ENCODE results near the gene CCL20.
"Not testable (repeated sequence)": the region's sequence is repeated elsewhere in the genome, so short reads cannot be mapped to it uniquely, and the experiment has no call there.

The CCL20 gene

DNA sequence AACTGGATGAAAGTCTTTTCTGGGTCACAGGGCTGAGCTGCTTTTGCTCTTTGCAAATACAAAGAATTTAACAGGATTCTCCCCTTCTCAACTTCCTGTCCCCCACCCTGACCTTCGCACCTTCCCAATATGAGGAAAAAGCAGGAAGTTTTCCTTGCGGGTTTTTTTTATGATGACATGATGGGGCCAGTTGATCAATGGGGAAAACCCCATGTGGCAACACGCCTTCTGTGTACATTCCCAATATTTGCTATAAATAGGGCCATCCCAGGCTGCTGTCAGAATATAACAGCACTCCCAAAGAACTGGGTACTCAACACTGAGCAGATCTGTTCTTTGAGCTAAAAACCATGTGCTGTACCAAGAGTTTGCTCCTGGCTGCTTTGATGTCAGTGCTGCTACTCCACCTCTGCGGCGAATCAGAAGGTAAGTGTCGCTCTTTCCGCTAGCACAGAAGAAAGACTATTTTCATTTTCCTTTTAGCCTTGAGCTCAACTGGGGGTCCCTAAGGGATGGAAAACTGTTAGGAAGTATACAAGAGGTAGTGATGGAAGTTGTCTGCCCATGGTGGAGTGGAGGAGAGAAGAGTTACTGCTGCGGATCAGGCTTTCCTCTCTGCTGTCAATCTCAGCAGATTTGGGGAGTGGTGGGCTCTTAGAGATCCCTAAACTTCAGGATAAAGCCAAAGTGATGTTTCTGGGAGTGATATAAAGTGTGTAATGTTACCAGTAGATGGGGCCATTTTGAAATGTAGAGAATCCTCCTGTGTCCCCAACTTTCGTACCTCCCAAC lies at the start of gene CCL20:
CCL20 (plus strand) TSS at position 281 of the 792 bp plus-strand sequence; CDS start at position 351, 70 bp downstream.
- no peak for DNase-seq (ENCODE audit: low read depth)

DNA sequence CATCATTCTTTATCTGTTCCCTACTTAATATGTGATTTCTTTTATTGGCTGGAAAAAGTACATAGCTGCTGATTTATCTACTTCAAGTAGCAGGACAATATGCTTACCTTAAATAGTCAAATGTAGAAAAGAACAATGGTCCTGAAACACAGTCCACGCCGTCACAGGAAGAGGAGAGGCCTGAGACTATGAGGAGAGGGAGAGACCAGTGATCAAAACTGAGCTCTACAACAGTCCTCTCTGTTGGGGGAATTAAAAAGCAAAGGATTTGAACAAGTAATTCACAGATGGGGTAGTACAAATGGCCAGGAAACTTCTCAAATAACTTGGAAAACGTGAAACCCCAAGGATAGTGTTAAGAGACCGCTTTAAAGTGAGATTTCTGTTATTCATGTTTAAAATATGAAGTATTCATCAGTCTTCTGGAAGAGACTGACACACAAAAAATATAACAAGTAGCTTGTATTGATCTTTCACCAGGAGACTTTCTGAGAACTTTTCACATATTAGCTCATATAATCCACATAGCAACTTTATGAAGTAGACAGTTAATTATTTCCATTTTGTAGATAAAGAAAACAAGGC lies 47.8 kb upstream of the CCL20 start:
- DNase-seq (ENCODE audit: low read depth), result no peak

DNA sequence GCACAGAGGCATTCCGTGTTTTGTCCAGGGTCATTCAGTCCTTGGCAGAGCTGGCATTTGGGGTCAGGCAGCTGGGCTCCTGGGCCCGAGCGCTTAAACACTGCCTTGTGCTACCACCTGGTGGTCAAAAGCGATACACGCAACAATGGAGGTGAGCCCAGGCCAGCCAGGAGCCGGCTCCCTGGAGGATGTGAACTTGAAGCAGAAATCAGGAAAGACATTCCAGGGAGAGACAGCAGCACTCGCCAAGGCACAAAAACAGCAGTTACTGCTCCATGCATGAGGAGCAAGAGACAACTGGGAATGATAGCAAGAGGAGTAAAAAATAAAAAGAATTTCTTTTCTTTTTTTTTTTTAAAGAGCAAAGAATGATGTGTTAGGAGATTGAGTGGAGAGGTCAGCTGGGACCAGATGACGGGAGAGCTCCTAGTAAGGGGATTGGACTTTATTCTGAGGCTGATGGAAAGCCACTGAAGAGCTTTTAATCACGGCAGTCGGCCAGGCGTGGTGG lies 47.2 kb upstream of the CCL20 start:
- DNase-seq (ENCODE audit: low read depth), result peak; percentile 27

GRCh38 chr2:227767830-227768229 lies 45.8 kb upstream of the CCL20 start:
- no peak for DNase-seq (ENCODE audit: low read depth)

DNA sequence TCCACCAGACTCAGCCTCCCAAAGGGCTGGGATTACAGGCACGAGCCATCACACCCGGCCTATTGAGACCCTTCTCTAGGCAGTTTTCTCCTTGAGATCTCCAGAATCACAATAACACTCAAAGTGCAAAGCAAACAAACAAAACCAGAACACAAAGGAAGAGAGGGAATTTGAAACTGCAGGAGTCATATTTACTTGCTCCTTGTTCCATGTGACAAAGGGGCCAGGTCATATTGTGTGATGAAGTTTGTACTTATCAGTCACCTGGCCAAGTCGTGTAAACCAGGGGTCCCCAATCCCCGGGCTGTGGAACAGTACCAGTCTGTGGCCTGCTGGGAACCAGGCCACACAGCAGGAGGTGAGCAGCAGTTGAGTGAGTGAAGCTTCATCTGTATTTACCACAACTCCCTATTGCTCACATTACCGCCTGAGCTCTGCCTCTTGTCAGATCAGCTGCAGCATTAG lies 41.4 kb upstream of the CCL20 start:
- DNase-seq (ENCODE audit: low read depth), result no peak

DNA sequence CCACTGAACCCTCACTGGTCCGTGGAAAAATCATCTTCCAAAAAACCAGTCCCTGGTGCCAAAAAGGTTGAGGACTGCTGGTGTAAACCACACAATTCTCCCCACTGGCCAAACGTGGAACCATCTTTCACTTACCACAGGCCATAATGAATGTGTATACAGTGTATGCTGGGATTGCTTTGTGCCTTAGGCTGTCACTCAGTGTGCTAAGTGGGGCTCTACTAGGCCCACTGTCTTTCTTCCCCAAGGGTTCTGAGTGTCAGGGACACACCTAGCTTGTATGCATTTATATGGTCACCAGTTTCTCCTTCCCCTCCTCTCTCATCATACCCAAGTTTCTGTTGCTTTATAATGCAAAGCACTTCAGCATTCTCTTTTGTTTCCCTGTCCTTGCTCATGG lies 40.7 kb upstream of the CCL20 start:
- no peak for DNase-seq (ENCODE audit: low read depth)

GRCh38 chr2:227774011-227774624 lies 39.5 kb upstream of the CCL20 start:
- DNase-seq (ENCODE audit: low read depth), result no peak

DNA sequence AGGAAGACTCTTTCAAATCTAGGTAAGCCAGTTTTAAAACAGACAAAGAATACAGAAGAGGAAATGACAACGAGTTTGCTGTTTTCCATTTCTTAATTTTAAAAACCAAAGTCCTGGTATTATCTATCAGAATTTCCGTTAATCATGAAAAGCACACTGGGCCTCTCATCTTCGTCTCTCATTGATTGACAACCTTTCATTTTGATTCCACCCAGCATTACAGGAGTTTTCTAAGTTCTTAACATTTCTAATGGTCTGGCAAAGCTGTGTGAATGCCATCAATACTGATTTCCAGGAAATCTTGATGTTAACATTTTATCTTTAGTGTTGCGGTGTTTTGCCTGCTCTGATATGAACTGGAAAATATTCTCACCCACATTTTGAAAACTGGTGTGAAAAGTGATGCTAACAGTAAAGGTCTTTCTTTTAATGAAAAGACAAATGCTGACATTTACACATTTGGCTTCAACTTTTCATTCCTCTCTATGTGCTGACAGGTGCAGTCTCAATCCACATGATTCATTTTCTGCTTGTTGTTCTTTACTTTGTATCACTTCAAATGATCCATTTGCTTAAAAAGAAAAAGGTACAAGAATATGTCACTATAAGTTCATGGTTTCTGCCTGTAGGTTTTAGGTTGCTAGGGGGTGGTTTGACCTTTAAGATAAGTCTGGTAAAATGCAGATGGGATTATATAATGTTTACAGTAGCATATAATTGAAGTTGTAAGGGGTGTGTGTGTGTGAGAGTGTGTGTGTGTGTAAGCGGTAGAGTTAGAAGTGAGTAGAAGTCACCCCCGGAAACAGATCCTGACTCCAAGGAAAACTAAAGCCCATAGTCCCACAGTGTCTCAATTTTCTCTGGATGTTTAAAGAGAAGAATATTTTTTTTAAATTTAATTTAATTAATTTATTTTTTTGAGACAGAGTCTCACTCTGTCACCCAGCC lies 38.5 kb upstream of the CCL20 start:
- no peak for DNase-seq (ENCODE audit: low read depth)

- DNase-seq (ENCODE audit: low read depth), result no peak
Measured at GRCh38 chr2:227780981-227781615, 32.5 kb upstream of the CCL20 start.

GRCh38 chr2:227781841-227782240 lies 31.8 kb upstream of the CCL20 start:
- DNase-seq (ENCODE audit: low read depth), result no peak

GRCh38 chr2:227782804-227783203 lies 30.8 kb upstream of the CCL20 start:
- DNase-seq (ENCODE audit: low read depth), result no peak

GRCh38 chr2:227783404-227784138 lies 30.1 kb upstream of the CCL20 start:
- no peak for DNase-seq (ENCODE audit: low read depth)

GRCh38 chr2:227785293-227785692 lies 28.3 kb upstream of the CCL20 start:
- DNase-seq (ENCODE audit: low read depth), result no peak

GRCh38 chr2:227788561-227789018 lies 25.1 kb upstream of the CCL20 start:
- no peak for DNase-seq (ENCODE audit: low read depth)

GRCh38 chr2:227789803-227790202 lies 23.8 kb upstream of the CCL20 start:
- DNase-seq (ENCODE audit: low read depth), result no peak

DNA sequence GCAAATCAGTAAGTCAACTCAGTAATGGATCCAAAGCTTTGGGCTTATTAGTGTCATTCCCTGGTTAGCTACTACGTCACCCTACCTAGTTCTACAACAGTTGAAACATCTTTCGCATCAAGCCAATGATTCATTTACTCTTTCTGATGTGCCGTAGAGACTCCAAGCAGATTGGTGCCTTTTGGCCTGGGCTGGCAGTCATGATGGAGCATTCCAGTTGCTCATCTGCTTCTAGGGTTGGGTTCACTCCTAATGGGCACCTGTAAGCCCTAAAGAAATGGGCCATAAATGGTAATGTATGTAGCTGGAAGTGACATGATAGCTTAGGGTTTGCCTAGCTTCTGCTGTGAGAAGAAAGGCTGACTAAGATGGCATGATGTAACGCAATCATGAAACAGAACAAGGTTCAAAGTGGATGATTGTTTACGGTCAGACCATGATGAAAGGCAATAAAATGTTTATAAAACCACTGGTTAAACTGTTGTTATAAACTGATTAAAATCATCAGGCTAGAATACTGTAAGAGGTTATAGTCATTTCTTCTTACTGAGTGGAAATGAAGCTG lies 20.4 kb upstream of the CCL20 start:
- no peak for DNase-seq (ENCODE audit: low read depth)

GRCh38 chr2:227796045-227796711 lies 17.5 kb upstream of the CCL20 start:
- DNase-seq (ENCODE audit: low read depth), result no peak

DNA sequence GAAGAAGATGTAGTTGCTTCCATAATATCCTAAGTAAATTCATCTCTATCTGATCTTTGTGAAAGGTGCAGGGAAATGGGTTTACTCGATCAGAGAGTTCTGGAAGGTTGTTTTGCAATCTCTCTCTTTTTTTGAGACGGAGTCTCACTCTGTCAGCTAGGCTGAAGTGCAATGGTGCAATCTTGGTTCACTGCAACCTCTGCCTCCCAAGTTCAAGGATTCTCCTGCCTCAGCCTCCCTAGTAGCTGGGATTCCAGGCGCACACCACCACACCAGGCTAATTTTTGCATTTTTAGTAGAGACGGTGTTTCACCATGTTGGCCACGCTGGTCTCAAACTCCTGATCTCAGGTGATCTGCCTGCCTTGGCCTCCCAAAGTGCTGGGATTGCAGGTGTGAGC lies 16.9 kb upstream of the CCL20 start:
- DNase-seq (ENCODE audit: low read depth), result not testable (repeated sequence)

DNA sequence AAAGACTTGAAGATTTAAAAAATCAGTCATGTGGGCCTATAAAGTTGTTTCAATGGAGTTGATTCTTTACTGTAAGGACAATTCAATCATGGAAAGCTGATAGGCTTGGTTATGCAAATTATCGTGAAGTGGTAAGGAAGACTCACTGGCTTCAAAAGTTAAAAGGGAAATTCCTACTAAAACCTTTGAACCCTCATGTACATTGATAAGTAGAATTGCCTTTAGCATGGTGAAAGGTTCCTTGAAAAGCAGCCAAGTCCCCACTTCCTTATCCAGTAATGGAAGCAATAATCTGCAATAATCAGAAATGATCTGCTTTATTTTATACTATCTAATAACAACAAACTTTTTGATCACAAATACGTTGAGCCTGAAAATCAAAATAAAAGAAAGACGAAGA lies 14.4 kb upstream of the CCL20 start:
- DNase-seq (ENCODE audit: low read depth), result no peak

GRCh38 chr2:227802882-227803281 lies 10.8 kb upstream of the CCL20 start:
- no peak for DNase-seq (ENCODE audit: low read depth)

All from activated gamma-delta T cell treated with anti-CD3 and anti-CD28 coated beads, Interleukin-2, amount 50 U/mL, for 16 hours (primary cell).